NCI-H82 treated with DMSO at 0.1 percent for 48 hours (cell line): ENCODE results near the gene DGKQ.
"Not testable (repeated sequence)": the region's sequence is repeated elsewhere in the genome, so short reads cannot be mapped to it uniquely, and the experiment has no call there.

Source experiments
- DNase-seq: peaks from one replicate; lab custom pipeline; 2025; ENCODE audit not compliant: unreplicated experiment; lab: John Stamatoyannopoulos, UW

Gene DGKQ

GRCh38 chr4:1009542-1010394, 36.4 kb upstream of the DGKQ start:
- no peak for DNase-seq

DNA sequence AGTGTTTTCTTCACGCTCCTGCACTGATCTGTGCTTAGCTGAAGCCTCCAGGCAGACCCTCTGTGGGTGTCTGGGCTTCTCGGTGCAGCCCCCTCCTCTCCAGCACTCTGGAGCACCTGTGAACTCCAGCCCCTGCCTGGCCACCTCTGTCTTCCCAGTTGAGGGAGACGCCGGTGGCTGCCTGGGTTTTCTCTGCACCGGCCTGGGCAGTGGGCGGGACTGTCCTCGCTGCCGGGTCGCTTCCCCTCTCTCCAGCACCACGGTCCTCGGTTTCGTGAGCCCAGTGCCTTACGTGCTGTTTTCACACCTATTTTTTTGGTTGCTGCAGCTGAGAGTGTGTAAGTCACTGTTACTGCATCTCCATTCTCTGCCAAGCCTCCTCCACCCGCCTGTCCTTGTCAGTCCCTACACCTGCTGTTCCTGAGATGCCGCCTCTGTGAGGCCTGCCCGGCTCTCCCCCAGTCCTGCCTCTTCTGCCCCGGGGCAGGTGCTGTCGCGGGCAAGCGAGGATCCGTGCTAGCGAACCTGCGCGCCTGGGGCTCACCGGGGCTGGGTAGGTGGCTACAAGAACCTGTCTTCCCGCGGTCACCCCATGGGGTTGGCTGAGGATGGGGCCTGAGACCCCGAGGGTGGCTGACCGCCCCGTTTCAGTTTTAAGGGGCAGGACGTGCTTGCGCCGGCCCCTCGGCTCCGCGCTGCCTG, 35.6 kb upstream of the DGKQ start:
- no peak for DNase-seq

DNA sequence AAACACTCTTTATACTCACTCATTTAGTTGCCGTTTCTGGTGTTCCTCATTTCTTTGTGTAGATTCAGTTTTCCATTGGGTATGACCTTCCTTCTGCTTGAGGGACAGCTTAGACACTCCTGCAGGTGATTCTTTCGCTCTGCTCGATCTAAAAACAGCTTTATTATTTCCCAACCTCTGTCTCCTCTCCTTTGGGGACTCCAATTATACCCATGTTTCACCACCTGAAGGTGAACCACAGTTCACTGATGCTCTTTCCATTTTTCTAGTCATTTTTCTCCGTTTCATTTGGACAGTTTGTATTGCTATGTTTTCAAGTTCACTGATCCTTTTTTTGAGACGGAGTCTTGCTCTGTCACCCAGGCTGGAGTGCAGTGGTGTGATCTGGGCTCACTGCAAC, 33.5 kb upstream of the DGKQ start:
- DNase-seq: no peak

GRCh38 chr4:1004557-1005485, 31.5 kb upstream of the DGKQ start:
- DNase-seq: no peak

DNA sequence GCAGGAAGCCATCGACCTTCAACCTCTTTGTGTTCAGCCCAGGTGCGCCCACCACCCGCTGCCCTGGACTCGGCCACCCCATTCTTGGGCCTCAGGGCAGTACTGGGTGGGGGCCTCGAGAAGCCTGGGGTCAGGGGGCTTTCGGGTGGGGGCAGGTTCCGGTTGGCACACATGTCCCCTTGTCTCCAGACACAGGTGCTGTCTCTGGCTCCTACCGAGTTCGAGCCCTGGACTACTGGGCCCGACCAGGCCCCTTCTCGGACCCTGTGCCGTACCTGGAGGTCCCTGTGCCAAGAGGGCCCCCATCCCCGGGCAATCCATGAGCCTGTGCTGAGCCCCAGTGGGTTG, 30.7 kb upstream of the DGKQ start:
- no peak for DNase-seq

DNA sequence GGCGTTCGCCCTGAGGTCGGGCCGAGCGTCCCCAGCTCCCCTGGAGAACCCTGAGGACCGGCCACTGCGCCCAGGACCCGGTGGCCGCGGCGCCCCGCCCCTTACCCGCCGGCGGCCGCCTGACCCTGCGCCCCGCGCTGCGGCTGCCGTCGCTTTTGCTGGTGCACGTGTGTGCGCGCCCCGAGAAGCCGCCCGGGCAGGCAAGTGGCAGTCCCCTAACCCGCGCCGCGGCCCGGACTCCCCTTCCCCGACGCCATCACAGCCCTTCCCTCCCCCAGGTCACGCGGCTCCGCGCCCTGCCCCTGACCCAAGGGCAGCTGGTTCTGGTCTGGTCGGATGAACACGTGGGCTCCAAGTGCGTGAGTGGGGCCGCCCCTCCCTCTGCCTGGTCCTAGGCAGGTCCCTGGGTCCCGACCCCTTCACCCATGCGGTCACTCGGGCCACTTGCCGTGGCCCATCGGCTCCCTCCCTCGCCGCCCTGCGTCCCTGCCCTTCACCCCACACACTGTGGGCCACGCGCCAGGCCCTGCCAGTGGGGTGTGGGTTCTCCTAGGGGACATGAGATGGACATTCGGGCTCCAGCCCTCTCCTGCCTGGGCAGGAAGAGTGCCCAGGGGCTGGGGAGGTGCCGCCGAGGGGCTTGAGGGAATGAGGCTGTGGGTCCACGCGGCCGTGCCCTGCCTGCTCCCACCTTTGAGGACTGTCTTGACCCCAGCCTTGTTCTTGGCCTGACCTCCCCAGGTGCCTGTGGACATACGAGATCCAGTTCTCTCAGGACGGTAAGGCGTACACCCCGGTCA, 30.1 kb upstream of the DGKQ start:
- no peak for DNase-seq

DNA sequence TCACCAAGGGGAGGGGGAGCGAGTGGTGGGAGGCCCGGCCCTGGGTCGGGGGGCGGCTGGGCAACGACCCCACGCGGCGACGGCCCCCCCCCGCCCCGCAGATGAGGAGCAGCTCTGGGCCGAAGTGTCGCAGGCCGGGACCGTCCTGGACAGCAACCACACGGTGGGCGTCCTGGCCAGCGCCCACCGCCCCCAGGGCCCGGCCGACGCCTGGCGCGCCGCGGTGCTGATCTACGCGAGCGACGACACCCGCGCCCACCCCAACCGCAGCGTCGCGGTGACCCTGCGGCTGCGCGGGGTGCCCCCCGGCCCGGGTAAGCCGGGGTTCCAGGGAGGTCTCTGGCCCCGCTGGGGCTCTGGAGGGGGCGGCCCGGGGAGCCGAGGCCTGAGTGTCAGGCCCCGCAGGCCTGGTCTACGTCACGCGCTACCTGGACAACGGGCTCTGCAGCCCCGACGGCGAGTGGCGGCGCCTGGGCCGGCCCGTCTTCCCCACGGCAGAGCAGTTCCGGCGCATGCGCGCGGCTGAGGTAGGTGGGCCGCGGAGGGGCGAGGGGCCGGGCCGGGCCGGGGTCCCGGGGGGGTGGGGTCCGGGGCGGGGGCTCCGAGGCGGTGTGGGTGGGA, 29.4 kb upstream of the DGKQ start:
- DNase-seq: no peak

DNA sequence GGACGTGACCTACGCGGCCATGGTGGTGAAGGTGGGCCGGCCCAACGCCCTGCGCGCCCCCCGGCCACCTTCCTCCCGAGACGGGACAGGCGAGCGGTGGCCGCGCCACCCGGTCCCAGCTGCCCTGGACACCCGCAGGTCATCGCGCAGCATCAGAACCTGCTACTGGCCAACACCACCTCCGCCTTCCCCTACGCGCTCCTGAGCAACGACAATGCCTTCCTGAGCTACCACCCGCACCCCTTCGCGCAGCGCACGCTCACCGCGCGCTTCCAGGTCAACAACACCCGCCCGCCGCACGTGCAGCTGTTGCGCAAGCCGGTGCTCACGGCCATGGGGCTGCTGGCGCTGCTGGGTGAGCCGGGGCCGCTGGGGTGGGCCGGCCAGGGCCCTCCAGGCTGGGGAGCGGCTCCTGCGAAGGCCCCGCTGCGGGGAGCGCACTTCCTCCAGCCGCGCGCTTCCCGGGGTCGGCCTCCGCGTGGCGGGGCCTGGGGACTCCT, 28.8 kb upstream of the DGKQ start:
- DNase-seq: no peak

- DNase-seq: no peak
Measured at GRCh38 chr4:1001561-1002130, 28.3 kb upstream of the DGKQ start.

DNA sequence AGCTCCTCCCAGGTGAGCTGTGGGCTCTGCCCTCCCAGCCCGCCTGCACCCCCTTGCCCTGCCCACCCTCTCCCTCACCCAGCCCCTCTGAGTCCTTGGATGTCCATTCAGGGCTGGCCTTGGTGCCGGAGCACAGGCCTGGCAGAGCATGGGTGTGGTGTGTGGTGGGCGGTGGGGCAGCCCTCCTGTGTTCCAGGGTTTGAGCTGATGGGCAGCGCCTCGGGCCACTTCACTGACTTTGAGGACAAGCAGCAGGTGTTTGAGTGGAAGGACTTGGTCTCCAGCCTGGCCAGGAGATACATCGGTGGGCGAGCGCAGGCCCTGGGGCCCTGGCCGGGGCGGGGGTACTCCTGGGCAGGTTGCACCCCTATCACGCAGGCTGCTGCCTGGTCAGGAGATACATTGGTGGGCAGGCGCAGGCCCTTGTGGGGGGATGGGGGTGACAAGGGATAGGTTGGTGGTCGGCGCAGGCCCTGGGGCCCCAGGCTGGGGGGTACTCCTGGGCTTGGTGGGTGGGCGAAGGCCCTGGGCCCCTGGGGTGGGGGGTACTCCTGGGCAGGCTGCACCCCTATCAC, 27.4 kb upstream of the DGKQ start:
- no peak for DNase-seq

DNA sequence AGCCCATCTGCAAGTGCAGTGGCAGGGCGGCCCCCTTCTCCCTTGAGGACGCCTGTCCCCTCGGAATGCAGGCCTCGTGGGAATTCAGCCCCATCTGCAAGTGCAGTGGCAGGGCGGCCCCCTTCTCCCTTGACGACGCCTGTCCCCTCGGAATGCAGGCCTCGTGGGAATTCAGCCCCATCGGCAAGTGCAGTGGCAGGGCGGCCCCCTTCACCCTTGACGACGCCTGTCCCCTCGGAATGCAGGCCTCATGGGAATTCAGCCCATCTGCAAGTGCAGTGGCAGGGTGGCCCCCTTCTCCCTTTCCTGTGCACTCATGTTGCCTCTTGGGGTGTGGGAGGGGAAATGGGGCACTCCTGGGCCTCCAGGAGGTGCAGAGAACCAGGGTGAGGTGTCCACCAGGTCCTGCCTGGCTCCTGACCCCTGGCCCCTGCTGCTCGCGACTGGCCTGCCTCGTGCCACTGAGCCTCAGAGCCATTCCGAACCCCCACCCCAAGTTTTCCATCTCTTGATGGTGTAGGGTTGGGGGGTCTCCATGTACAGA, 26.6 kb upstream of the DGKQ start:
- DNase-seq: no peak

GRCh38 chr4:999240-999863, 26.0 kb upstream of the DGKQ start:
- not testable (repeated sequence) for DNase-seq

GRCh38 chr4:998096-998691, 24.8 kb upstream of the DGKQ start:
- DNase-seq: no peak

GRCh38 chr4:997375-998071, 24.2 kb upstream of the DGKQ start:
- no peak for DNase-seq

GRCh38 chr4:996997-997374, 23.6 kb upstream of the DGKQ start:
- no peak for DNase-seq

DNA sequence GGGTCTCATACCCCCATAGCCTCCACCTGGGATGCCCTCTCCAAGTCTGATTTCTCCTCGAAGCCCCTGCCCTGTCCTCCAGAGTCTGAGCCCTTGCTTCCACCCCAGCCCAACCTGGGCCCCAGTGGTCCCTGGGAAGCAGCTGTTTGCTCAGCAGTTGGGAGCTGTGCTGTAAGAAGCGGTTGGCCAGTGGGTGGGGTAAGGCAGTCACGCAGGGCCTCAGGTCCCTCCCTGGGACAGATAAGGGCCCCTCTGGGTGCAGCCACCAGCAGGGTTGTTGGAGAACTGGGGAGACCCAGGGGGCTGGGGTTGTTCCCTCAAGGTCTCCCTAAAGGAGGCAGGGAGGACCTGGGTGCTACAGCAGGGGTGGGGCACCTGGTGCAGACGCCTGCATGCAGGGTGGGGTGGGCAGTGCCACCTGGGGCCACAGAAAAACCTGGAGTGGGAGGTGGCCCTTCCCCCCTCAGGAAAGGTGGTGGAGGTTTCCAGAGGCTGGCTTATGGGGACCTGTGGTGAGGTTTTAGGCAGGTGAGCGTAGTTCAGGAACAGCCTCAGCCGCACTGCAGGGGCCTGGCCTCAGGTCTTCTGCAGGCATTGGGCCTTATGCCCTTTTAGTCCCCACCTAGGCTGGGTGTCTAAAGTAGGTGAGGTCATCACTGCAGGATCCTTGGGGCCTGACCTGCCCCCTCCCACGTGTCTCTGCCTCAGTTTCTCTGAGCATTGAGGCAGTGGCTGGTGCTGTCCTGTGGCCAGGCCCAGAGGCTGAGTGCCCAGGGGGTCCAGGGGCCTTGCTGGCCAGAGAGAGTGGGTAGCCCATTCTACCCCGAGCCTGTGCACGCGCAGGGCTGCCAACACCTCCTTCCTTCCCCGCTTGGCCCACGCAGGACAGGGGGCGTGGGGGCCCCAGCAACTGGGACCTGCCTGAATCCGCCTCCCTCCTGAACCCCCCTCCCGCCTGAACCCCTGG, 22.9 kb upstream of the DGKQ start:
- DNase-seq: no peak
